Stimulated activated CD4-positive, alpha-beta T cell treated with anti-CD3 and anti-CD28 coated beads, Interleukin-4, amount 100 ng/mL, for 1 hour (primary cell): ENCODE data around the gene NR6A1.

Experiments used
- DNase-seq: peaks from one replicate; pipeline ENCODE4 v3.0.0-alpha.2; 2020

Gene NR6A1

DNA sequence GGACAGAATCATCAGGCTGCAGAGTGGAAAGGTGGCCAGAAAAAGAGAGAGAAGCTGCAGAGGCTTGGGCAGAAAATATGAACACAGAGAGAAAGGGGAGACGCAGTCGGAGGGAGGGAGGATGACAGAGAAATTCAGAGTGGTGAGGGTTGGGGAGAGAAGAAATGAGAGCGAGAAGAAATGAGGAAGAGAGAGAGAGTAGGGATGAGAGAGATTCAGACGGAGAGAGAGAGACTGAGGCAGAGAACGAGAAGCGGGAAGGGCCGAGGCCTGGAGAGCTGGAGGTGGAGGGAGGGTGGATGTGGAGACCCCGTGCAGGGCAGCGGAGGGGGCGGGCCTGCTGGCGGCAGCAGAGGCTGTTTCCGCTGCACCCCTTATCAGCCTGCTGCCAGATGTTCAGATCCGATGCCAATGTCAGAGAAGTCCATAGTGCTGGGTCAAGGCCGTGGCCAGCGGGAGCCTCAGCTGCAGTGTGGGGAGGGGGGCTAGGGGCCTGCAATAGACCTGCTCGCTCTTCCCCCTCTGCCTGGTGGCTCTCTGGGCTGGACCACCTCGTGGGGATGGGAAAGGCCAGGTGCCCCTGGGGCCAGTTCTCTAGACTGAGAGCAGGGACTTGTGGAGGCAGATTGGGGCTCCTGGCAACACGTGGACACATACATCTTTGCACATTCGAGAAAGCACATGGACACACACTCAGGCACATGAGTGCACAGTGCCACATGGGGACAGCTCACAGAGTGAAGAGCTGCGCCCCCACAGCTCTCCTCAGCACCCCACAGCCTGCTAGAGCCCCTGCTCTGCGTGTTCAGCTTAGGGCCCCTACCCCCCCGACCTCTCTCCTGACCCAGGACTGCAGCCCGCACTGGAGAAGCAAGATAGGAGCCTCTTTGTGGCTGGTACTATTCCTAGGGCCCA lies 259.0 kb downstream of the NR6A1 start:
- DNase-seq = no peak

DNA sequence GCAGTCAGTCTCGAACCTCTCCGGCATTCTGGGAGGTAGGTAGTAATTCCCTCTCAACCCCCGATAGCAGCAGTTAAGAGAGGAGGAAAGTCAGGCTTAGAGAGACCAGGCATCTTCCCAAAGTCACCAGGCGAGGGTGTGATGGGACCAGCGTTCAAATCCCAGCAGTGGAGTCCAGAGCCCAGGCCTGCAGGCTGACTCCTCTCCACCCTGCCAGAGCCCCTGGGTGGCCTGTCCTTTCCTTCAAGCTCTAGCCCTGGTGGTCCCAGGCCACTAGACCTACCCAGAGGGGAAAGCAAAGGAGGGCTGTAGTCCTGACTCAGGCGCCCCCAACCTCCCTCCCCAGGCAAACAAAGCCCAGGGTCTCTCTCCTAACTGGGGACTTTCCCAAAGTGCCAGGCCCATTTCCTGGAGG lies 259.7 kb downstream of the NR6A1 start:
- no peak for DNase-seq

DNA sequence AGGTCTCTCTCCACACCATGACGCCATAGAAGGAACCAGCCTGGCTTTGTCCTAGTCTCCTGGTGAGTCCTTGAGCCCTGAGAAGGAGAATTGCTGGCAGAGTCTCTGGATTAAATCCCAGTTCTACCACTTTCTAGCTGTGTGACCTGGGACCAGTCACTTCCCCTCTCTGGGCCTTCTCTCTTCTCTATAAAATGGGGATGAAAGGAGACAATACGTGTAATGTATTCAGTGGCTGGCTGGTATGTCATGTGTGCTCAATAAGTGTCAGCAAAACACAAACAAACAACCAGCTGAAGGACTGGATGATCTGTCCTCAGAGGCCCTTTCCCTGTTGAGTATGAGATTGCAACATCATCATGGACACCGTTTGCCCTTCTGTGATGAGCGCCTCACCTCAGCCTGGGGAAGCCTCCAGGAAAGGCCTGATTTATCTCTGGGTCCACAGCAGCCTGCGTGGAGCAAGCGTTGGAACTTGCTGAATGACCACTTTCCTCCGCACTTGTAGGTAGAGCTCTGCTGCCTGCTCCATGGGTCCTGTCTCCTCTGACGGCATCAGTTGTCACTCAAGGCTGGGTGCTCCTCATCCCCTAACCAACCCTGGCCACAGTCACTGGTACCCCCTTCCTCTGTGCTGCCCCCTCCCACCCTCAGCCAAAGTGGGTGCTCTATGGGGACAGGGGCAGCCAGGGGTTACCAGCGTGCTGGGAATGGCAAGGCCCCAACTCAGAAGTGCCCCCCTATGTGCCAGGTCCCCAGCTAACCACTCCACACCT lies 260.3 kb downstream of the NR6A1 start:
- no peak for DNase-seq

DNA sequence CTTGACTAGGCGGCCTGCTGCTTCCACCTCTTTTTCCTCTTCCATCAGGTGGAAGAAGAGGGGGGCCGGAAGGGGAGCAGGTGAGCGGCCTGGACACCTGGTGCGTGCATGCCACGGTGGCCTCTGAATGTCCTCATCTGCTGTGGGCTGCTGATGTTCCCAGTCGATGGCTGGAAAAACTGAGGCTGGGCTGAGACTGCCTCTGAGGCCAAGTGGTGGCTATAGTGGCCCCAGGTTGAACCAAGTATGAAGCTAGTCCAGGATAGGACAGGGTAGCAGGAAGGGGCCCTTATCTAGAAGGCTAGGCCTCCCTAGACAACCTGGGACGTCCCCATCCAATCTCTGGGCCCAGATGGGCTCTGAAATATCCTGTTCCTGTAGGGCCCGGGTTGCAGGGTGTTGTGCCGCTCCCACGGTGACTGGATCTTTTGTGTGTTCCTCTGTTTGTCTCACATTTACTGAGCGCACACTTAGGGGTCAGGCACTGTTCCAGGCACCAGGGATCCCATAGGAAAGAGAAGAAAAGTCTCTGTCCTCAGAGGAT lies 263.2 kb downstream of the NR6A1 start:
- DNase-seq = no peak

DNA sequence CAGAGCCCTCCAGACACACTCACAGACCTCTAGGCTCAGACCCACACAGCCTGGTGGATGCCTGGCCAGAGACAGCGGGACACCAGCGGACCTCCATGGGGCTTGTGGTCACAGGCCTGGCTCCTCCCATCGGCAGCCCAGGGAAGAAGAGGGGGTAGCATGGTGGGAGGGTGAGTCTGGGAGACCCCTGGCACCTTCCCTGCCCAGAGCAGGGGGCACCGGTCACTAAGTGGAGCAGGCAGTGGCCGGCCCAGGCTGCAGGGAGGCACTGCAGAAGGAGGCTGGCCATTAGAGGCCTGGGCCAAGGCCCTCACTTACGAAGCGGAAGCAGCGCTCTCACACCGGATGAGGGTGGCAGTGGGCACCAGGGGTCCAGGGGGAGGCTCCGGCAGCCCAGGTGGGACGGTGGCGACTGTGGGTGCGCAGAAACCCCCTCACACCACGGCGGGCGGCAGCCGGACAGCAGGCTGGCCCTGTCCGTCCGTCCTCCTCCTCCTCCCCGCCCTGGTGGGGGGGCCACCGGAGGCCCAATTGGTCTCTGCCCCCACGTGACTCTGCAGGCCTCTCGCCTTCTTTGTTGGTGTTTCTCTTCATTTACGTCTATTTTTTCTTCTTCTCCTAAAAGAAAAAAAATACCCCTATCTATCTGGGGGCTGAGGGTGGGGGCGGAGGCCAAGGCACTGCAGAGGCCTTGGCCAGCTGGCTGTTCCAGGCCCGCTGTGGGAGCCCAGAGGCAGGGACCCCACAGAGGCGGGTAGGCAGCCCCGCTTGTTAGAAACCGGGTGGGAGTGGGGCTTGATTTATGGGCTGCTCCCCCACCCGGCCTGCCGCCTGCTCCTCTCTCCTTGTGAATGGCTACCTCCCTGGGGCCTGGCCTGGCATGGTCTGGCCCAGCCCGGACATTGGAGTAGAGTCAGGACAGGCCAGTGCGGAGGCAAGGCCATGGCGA lies 263.9 kb downstream of the NR6A1 start, which contains the start of gene NR5A1:
Gene NR5A1 (minus strand): TSS at position 469 of the 949 bp plus-strand sequence. CDS start 4,004 bp downstream, outside the sequence.
- DNase-seq = no peak

DNA sequence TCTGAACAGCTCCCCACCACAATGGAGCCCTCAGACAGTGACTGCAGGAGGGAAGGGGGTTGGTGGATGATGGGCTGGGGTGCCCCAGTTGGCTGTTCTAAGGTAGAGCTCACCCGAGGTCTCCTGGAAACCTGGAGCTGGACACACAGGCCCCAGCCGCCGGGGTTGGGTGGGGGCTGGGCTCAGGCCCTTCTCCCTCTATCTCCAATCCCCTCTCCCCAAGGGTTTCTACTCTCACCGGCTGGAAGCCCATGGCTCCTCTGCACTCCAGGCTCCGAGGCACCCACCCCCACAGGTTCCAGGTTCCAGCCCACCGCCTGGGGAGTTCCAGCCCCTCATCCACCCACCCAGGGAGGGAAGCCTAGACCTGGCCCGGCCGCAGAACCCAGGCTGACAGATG lies 264.7 kb downstream of the NR6A1 start:
- DNase-seq = no peak

DNA sequence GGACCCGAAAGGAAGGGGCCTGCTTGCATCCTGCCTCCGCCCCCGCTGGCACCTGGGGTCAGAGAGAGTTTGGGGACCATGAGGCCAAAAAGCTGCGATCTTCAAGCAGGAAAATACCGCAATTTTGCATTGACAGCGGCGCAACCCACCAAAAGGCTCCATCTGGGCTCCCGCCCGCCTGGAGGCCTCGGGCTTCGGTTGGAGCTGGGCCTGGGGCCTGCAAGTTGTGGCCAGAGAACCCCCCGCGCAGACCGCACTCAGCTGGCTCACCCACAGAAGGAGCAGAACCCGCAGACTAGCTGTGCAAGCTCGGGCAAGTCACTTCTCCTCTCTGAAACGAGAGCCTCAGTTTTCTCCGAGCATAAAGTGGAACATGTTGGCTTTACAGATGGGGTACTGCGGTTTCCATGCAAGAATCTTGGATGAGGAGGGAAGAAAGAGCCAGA lies 265.2 kb downstream of the NR6A1 start:
- no peak for DNase-seq

DNA sequence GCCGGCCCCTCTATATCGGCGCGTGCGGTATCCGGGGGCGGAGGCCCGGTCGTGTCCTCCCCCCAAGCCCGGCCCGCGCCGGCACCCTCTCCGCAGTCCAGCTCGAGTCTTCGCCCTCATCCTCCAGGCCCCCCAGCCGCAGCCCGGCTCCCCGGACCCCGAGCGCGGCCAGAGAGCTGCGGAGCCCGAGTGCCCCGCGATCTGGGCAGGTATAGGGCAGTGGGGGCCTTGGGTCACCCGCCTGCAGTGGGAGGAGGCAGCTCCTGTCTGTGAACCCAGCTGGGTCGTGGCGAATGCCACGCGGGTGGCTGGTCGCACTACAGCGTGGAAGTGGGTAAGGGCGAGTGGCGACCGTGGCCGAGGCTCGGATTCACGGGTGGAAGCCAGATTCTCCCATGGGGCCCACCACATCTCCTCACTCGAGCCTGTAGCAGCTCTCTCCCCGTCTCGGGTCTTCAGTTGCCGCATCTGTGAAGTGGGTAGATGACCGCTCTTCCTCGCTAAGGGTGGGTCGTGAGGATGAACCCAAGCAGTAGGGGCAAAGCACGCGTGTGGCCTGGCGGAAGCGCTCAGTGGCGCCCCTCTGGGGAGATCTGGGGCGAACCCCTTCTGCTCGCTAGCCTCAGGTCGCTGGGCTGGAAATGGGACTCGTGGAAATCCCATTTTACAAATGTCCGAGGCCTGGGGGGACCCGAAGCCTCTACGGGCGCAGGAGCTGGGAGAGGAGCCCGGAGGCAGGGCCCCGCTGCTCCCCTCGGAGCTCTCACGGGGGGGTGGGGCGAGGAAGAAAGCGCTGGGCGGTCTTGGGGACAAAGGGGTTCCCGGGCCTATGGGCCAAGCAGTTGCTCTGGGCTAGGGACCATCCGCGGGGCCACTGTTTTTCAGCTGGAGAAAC lies 265.9 kb downstream of the NR6A1 start:
- DNase-seq = no peak

DNA sequence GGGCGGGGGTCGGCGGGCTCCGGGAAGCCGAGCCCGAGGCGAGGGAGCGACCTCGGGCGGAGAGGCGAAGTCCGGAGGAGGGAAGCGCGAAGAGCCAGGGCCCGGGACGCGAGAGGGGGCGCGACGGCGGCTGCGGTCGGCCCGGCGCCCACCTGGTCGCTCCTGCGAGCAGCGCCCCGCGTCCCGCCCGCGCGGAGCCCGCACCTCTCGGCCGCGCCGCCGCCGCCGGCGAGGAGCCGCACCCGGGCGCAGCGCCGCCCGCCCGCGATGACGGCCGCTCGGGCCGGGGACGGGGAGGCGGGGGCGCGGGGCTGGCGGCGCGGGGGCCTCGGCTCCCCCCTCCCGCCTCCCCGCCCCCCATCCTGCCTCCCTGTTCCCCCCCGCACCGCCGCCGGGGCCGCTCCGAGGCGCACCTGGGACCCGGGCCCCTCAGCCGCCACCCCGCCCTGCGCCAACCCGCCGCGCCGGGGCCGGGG lies 266.5 kb downstream of the NR6A1 start:
- DNase-seq = no peak

DNA sequence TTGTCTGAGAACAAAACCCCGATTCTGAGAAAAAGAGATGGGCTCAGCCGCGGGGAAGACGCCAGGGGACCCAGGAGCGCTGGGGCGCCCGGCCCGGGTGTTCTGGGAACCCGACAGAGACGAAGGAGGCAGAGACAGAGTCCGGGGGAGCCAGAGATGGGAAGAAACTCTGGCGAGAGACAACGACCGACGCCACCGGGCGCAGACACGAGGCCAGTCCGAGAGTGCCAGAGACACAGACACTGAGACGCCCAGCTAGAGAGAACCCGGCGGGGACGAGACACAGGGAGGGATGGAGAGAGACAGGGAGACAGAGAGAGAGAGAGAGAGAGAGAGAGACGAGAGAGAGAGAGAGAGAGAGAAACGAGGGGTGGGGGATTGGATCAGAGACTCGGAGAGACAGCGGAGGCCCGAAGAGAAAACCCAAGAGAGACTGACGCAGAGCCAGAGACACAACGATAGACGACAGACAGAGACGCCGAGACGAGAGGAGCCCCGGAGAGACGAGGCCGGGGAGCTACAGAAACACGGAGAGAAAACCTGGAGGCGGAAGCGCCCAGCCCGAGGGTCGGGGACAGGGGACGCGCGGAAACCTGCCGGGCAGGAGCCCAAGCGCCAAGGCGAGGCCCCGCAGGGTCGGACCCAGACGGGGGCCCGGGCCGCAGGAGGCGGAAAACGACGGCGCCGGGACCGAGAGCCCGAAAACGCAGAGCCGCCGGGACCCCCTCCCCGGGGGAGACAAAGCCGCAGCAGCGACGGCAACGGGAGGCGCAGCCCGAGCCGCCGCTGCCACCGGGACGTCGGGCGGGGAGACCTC lies 267.2 kb downstream of the NR6A1 start:
- DNase-seq = no peak

DNA sequence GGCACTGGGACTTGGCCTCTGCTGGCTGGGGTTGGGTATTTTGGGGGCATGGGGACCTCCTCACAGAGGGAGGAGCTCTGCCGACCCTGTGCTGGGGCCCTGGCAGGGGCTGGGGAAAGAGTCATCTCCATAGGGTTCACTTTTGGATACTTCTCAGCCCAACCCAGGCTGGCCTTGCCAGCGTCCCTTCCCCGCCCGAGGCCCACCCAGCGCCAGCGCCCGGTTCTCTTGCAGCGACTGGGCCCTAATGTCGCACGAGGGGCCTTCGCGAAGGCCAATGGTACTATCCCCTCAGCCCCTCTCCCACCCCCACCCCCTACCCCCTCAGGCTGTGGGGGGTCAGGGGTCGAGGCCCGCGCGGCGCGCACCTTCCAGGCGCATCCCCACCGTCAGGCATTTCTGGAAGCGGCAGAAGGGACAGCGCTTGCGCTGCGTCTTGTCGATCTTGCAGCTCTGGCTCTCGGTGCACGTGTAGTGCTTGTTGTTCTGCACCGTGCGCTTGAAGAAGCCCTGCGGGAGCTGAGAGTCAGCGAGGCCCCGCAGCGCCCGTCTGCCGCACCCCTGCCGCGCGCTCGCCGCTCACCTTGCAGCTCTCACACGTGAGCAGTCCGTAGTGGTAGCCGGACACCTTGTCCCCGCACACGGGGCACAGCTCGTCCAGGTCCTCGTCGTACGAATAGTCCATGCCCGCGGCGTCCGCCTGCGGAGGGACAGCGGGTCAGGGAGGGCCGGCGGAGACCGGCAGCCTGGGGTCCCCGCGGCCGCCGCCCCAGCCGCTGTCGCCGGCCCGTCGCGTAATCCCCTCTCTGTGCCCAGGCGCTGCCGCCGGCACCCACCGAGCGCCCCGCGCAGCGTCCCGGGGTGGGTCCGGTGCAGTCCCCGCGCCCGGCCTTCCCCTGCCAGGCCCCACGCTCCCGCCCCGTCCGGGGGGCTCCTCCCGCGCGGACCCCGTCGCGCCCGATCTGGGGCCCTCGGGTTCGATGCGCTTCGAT lies 268.1 kb downstream of the NR6A1 start:
- no peak for DNase-seq

DNA sequence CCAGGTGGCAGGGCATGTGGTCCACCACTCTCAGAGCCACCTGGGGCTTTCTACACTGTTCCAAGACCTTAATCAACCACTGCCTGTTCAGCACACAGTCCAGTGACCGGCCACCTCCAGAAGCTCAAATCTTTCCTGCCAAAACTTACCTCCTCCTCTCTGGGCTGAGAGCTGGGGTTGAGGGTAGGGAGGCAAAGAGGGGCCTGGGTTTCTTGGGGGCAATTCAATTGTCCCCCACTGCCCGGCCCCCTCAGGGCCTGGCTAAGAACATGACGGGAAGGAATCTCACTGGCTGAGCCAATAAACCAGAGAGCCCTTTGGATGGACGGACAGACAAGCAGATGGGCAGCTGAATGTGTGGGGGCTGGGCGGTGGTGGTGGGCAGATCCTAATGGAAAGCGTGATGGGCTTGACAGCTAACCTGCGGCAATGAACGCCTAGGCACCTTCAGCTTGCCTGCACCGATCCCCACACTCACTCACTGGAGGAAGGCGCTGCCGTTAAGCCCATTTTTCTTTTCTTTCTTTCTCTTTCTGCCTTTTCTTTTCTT lies 269.3 kb downstream of the NR6A1 start:
- no peak for DNase-seq

DNA sequence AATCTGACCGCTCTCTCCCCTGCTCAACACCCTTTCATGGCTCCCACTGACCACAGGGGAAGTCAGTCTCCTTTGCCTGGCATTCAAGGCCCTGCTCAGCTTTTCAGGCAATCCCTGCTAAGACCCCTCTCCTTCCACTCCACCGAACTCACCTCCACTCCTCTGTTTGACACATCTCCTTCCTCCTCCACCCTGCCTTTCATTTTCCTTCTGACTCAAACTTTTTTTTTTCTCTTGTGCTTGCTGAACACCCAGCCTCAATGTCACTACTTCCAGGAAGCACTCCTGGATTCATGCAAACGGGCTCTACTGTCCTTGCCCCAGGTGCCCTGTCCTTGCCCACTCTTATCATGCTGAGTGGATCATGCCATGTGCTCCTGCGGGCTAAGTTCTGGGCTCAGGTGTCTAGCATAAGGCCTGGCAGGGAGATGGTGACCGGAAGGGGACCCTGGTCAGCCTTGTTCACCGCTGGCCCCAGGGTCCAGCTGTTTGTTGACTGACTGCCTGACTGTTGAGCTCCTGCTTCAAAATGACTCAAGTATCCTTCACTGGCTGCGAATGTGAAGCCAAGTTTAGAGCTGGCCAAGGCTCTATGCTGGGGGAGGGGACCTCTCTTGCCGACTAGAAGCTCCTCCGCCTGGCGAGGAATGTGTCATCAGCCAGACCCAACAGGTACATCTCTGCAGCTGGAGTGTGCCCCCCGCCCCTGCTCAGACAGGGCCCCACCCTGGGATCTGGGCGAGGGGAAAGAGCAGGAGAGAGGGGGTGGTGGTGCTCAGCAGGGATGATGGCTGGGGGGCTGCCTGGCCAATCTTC lies 270.1 kb downstream of the NR6A1 start:
- no peak for DNase-seq

DNA sequence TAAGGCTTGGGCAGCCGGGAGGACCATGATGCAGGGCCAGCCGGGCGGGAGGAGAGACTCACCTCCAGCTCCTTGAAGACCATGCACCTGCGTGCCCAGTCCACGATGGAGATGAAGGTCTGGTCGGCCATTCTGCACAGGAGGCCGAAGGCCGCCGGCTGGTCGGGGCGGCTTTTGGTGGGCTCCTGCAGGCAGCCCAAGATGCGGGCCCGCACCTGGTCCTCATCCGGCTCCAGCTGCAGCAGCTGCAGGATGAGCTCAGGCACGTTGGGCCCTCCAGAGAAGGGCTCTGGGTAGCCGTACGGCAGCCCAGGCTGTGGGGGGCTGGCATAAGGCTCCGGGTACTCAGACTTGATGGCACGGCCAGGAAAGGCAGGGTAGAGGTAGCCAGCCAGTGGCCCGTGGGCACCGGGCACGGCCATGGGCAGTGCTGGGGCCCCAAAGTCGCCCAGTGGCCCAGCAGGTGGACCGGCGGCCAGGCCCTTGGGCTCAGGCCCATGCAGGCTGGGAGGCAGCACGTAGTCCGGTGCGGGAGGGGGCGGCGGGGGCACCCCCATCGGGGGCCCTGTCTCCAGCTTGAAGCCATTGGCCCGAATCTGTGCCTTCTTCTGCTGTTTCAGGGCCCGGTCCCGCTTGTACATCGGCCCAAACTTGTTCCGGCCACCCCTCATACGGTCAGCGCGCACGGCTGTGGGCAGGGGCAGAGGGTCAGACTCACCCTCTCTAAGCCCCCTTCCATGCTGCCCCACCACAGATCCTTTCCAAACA lies 270.9 kb downstream of the NR6A1 start:
- no peak for DNase-seq

DNA sequence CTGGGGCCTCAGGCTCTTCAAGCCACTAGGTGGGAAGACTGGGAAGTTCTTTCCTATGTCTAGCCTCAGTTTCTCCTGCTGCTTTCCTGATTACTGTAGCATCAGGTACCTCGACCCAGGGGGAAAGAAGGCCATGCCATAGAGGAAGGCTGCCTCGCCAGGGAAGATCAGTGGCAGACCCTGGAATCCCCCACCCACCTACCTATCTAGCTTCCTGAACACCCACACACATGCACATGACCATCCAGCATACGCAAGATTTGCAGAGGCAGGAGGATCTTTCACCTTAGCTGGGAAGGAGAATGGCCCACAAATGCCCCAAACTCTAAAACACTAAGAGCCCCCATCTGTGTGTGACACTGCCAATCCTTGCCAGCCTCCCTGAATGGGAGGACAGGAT lies 271.9 kb downstream of the NR6A1 start:
- DNase-seq = no peak

DNA sequence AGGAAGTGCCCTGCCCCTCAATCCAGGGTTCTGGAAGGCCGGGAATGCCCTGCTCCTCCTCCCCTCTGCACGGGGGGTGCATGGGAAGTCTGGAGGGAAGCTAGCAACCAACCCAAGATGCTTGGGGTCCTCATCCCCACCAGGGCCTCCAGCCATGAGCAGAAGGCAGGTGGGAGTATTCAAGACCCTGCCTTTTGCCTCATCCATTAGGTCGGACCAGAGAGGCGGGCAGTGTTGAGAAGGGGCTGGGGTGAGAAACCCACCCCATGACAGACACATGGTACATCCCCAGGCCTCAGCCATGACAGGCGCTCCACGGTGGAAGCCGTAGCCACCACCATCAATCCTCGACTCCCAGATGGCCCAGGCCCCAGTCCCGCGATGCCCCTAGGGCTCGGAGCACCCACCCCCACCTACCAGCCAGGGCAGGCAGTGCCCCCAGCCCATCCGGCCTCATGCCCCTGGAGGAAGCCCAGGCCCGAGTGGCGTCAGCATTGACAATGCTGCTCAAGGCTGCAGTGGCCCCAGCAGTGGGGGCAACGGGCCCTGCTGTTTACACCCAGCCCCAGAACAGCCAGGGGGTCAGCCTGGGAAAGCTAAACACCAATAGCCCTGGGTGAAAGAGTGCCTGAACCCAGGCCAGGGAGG lies 272.5 kb downstream of the NR6A1 start:
- no peak for DNase-seq
